ENCODE data around the gene PCNX1.
"Not testable (repeated sequence)": the region's sequence is repeated elsewhere in the genome, so short reads cannot be mapped to it uniquely, and the experiment has no call there.

The PCNX1 gene

DNA sequence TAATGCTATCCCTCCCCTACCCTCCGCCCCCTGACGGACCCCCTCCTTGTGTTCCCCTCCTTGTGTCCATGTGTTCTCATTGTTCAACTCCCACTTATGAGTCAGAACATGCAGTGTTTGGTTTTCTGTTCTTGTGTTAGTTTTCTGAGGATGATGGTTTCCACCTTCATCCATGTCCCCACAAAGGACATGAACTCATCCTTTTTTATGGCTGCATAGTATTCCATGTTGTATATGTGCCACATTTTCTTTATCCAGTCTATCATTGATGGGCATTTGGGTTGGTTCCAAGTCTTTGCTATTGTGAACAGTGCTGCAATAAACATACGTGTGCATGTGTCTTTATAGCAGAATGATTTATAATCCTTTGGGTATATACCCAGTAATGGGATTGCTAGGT is 112.7 kb downstream of the PCNX1 start:
- not testable (repeated sequence) for DNase-seq (ENCODE audit: low read depth in 2 of 2)

DNA sequence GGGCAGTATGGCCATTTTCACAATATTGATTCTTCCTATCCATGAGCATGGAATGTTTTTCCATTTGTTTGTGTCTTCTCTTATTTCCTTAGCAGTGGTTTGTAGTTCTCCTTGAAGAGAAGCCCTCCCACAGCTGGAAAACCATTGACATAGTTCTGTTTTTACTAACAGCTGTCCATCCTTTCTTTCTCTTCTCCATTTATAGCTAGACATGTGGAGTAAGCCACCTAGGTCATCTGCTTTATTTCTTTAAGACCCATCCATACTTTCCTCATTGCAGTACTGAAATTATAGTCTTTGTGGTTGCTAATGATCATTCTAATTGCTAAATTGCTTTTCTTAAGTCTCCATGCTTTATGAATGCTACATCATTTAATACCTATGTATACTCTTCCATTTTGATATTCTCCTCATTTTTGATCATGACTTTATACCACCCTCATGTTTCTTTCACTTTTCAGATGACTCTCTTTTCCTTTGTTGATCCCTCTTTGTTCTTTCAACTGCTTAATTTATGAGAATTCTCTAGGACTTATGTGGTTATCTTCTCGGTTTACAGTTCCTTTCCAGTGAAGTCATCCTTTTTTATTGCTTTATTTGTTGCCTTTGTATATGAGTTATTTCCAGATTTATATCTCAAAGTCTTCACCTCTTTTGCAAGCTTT is 114.2 kb downstream of the PCNX1 start:
- DNase-seq (ENCODE audit: low read depth in 2 of 2), result no peak

DNA sequence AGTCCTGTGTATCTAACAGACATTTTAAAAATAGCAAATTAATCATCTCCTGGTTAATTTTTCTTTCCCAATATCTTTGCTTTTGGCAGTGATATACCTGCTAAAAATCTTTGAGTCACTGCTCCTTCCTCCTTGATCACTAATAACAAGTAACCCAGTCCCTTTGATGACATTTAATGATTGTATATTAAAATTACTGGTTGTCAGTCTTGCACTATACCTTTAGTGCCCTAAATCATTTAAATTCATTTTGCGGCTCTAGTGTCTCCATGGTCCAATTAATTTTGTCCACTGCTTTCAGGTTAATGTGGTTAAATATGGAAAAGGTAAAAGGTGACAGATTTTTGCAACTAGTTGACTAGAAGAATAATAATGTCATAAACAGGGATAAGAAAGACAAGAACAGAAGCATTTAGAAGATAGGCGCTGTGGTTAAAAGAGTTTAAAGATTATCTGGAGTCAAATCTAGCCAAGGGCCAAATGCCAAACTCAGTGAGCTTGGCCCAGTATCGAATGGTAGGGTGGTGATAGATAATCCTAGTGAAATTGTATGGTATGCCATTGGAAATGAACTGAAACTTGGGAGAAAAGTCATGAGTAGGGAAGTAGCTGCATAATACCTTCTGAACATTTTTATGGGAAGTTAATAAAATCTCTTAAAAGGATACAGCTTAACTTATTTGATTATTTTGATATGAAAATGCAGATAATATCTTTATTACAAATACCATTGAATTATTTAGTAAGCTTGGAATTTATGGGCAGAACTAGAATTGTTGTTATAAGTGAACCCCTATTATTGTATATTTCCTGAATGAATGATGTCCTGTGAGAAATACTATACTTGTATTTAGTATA is 115.0 kb downstream of the PCNX1 start:
- DNase-seq (ENCODE audit: low read depth in 2 of 2), result no peak

DNA sequence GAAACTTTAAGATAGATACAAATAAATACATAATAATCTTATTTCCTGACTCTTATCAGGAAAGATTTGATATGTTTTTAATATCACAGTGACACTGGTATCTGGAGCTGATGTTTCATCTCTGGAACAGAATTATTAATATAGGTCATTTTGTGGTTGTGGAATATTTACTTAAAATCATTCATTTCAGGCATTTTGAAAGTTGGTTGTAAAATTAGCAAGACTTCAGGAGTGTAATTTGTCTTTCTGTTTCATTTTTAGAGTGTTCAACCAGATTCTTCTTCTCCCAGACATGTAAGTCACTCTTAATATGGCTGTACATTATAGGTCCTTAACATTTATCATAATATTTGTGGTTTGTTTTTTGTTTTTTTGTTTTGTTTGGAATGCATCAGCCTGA is 115.7 kb downstream of the PCNX1 start:
- no peak for DNase-seq (ENCODE audit: low read depth in 2 of 2)

DNA sequence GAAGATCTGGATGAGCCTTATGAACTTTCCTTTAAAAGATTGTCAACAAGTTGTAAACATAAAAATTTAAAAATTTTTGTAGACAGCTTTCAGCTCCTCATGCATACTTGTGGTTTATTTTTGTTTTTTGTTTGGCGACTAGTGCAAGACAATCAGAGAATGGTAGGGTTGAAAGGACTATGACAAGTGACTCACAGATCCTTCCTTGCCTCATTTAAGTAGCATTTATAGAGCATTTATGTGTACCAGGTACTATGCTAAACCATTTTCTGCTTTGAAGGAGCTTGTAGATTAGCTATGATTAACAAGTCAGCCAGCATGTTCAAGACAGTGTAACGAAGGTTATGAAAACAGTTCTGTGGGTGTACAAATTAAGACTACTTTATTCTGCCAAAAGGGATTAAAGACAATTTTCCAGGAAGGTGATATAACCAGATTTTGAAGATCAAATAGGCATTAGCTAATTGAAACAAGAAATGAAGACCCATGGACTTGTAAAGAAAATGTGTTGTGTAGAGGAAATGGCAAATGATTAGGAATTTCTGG is 122.0 kb downstream of the PCNX1 start:
- DNase-seq (ENCODE audit: low read depth in 2 of 2), result no peak

DNA sequence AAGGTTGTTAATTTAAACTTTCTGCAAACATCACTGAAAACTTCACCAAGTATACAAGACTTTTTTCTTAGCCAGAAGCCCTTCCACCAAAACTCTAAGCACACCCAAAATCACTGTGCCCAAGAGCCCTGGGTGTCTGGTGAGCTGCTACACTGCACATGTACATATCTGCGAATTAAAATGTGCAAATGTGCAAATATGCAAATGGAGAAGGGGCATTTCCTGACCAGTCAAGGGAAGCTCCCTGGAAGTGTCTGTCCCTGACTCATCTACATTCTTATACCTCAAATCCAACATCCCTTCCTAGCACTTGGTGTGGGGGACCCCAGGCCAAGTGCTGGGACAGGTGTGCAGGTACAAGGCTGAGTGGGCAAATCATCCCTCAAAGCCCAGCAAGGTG is 123.7 kb downstream of the PCNX1 start:
- DNase-seq (ENCODE audit: low read depth in 2 of 2), result no peak

DNA sequence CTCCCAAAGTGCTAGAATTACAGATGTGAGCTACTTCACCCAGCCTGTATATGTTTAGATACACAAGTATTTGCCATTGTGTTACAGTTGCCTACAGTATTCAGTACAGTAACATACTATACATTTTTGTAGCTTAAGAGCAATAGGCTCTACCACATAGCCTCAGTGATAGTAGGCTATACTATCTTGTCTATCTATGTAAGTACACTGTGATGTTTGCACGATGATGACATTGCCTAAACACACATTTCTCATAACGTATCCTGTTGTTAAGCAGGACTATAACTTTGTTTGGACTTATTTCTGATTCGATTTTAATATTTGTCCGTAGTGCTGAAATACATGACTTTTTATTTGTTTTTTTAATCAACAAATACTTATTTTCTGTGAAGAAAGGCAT is 129.2 kb downstream of the PCNX1 start:
- no peak for DNase-seq (ENCODE audit: low read depth in 2 of 2)

DNA sequence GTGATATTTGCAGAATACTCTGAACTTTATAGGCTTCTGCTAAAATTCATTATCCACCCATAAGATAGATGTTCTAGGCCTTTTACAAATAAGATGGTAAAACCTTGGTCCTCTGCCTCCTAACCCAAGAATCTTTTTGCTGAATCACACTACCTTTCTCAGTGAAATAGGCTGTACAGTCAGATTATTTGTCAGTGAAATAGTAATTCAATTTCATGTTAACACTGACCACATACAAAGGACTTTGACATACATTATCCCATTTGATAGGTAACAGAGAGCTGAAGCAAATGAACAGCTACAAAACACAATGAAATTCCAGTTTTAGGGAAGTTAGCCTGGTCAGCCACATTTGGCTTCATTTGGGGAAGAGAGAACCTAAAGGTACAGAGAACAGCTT is 141.1 kb downstream of the PCNX1 start:
- no peak for DNase-seq (ENCODE audit: low read depth in 2 of 2)

DNA sequence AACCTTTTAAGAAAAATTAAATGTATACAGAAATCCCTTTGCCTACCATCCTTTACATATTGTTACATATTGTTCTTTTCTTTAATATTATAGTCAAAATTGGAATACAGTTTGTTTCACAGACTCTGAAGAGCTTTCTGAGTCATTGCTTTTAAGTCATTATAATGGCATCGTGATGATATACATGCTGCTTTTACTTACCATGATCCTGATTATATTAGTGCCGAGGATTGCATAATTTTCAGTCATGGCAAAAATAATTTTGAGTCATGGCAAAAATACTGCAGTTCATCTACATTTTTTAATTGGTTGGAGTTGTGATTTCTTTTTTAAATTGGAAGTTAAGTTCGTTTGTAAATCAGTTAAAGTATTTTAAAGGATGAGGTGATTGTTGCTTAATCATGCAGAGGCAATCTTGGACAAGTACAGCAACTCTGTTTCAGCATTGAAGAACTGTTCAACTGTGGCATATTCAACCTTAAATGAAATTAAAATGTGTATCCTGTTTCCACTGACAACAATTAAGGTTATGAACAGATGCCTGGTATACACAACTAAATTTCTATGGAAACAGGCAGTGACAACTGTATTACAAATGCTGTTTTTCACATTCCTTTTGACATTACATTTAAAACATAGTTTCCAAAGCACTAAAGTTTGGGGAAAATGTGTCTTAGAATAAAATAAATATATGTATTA is 142.3 kb downstream of the PCNX1 start:
- no peak for DNase-seq (ENCODE audit: low read depth in 2 of 2)

DNA sequence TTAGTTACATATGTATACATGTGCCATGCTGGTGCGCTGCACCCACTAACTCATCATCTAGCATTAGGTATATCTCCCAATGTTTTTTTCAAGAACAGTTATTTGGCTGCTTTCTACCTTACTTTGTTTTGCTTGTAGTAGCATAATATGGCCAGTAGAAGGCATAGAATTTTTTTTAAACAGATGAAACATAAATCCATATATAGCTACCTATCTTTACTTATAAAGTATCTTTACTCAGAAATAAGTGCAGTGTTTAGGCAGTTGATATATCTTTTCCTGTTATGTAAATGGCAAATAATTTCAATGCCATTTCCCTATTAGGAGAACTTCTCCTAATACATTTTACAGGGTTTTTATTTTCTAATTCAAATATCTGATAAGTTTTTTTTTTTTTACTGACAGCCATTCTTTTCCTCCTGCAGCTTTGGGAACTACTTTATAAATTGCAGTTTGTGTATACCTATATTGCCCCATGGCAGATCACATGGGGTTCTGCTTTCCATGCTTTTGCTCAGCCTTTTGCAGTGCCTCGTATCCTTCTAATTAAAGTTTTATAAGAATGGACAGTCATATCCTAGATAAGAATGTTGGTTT is 143.1 kb downstream of the PCNX1 start:
- DNase-seq (ENCODE audit: low read depth in 2 of 2), result no peak

DNA sequence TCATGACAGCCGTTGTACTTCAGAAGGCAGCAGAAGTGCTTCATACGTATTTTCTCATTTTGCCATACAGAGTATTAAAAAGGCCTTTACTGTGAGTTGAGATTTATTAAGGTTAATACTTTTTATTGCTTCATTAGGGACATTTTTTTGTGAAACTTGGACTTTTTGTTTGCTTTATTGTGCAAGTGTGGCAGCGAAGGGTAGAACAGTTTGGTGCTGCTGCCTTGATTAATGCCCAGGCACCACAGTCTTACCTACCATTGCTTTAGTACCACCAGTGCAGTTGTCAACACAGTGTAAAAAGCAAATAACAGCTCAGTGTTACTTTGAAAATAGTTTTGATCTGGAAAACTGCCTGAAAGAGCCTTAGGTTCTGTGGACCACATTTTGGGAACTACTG is 147.4 kb downstream of the PCNX1 start:
- DNase-seq (ENCODE audit: low read depth in 2 of 2), result no peak

DNA sequence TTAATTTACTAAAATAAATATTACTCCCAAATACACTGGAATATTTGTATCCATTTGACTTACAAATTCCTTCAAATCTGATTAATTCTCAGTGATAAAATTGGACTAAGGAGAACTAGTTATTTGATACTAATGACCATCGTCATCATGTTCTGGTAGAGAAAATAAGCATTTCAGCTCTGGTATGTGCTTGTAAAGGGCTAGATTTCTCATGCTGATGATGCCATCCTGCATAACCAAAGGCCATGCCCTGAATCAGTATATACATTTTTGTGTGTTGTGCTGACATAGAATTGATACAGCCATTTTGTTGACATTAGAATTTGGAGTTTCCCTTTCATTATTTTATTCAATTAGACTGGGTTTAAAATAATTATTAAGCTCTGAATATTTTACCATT is 148.9 kb downstream of the PCNX1 start:
- DNase-seq (ENCODE audit: low read depth in 2 of 2), result no peak

DNA sequence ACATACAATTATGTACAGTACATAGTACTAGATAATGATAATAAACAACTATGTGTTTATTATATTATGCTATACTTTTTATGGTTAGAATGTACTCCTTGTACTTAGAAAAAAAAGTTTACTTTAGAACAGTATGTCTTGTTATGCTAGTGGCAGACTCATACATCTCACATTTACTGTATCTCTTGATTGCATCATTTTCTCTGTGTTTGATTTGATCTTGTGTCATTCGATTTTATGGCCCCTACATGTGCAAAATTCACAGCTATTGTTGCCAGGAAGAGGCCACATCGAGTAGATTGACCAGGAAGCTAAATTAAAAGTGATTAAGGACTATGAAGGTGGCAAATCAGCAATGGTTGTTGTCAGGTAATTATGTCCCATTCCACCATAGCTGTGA is 153.0 kb downstream of the PCNX1 start:
- DNase-seq (ENCODE audit: low read depth in 2 of 2), result no peak

DNA sequence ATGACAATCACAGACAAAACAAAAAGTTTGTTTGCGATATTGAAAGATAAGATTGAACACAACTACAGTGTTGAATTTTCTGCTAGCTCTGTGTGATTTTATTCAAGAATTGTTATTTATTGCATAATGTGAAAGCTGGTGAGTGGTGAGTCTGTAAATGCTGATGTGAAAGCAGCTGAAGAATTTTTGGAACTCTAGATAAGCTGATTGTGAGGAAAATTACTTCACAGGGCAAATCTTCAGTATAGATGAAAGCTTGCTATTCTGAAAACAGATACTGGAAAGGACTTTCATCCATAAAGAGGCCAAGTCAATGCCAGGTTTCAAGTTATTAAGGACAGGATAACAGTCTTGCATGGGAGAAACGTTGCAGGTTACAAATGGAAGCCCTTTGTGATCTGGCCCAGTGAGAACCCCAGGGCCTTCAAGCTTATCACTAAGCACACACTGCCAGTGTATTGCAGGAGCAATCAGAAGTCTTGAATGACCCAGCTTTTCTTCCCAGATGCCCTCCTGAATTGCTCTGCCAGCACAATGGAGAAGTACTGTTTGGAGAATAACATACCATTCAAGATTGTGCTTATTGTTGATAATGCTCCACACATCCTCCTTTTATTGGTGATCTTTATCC is 153.7 kb downstream of the PCNX1 start:
- DNase-seq (ENCODE audit: low read depth in 2 of 2), result no peak

DNA sequence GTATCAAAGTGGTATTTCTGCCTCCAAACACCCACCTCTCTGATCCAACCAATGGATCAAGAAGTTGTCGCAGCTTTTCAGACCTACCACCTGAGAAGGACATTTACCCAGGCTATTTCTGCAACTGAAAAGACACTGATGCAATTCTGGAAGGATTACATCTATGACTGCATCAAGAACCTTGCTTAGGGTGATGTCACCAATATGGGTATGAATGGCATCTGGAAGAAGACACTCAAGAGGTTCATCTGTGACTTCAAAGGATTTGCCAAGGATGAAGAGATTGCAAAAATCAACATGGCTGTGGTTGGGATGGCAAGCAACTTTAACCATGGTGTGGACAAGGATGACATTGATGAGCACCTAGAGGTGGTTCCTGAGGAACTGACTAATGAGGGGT is 154.2 kb downstream of the PCNX1 start:
- DNase-seq (ENCODE audit: low read depth in 2 of 2), result no peak

DNA sequence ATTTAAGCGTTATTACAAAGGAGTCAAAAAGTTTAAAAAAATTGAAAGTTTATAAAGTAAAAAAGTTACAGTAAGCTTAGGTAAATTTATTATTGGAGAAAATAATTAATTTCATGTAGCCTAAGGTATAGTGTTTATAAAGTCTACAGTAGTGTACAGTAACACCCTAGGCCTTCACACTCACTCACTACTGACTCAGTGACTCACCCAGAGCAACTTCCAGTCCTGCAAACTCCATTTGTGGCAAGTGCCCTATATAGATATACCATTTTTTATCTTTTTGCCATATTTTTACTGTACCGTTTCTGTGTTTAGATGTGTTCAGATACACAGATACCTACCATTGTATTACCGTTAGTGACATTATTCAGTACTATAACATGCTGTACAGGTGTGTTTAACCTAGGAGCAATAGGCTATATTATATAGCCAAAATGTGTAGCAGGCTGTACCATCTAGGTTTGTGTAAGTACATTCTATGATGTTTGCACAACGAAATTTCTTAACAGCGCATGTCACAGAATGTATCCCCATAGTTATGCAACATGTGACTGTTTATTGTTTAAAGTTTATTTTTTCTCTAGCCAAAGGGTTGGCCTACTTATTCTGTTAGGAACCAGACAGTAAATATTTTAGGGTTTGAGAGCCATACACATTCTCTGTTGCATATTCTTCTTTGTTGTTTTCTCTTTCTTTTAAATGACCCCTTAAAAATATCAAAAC is 155.5 kb downstream of the PCNX1 start:
- no peak for DNase-seq (ENCODE audit: low read depth in 2 of 2)

DNA sequence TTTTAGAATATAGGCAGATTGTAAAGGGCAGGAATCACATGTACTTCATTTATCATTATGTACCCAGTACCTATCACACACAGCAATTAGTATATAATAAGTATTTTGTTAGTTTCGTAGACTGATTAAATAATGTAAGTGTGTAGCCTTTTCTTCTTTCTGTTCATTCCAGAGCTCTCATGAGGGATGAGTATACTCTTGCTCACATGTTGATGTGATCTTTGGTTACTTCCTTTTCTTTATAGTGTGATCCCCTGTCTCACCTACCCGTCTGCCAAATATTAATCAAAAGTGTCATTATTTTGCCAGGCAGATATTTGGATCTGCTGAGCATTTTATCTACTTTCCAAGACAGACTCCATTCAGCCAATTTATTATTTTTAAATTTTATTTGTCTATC is 156.1 kb downstream of the PCNX1 start:
- no peak for DNase-seq (ENCODE audit: low read depth in 2 of 2)

DNA sequence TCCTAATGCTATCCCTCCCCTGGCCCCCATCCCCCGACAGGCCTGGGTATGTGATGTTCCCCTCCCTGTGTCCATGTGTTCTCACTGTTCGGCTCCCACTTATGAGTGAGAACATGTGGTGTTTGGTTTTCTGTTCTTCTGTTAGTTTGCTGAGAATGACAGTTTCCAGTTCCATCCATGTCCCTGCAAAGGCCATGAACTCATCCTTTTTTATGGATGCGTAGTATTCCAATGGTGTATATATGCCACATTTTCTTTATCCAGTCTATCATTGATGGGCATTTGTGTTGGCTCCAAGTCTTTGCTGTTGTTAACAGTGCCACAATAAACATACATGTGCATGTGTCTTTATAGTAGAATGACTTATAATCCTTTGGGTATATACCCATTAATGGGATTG is 157.5 kb downstream of the PCNX1 start:
- not testable (repeated sequence) for DNase-seq (ENCODE audit: low read depth in 2 of 2)

DNA sequence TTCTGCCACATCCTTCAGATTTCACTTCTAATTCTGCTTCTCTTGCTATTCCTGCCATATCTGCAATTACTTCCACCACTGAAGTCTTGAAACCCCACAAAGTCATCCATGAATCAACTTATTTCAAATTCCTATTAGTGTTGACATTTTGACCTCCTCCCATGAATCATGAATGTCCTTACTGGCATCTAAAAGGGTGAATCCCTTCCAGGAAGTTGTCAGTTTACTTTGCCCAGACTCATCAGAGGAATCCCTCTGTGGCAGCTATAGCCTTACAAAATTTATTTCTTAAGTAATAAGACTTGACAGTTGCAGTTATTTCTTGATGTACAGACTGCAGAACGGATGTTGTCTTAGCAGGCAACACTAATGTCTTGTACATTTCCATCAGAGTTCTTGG is 162.9 kb downstream of the PCNX1 start:
- no peak for DNase-seq (ENCODE audit: low read depth in 2 of 2)

DNA sequence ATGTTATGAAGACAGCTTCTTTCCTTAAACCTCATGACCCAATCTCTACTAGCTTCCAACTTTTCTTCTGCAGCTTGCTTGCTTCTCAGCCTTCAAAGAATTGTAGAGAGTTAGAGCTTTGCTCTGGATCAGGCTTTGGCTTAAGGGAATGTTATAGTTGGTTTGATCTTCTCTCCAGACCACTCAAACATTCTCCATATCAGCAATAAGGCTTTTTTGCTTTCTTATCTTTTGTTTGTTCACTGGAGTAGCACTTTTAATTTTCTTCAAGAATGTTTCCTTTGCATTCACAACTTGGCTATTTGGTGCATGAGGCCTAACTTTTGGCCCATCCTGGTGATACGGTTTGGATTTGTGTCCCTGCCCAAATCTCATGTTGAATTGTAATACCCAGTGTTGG is 163.8 kb downstream of the PCNX1 start:
- DNase-seq (ENCODE audit: low read depth in 2 of 2), result no peak

DNA sequence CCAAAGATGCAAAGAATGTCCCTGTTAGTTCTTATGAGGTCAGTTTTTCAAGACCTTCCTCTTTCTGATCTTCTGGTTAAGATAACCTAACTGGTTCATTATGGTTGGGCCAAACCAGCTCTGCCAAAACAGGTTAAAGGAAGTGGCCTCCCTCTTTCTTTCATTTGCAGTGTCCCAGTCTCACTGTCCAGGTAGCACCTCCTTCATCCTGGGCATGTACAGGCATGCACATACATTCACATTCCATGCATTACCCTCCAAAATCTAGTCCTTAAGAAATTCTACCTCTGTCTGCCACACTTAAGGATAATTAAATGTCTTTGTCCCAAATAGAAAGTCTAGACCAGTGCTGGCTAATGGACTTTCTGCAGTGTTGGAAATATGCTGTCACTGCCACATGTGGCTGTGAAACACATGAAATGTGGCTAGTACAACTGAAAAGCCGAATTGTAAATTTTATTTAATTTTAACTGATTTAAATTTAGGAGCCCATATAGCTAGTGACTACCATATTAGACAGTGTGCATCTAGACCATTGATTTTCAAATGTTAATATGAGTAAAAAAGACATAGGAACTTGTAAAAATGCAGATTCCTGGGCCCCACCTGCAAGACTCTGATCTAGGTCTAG is 169.3 kb downstream of the PCNX1 start:
- DNase-seq (ENCODE audit: low read depth in 2 of 2), result no peak

Measured in stimulated activated CD8-positive, alpha-beta memory T cell treated with anti-CD3 and anti-CD28 coated beads, Interleukin-2, amount 100 ng/mL, for 1 hour (primary cell).